HL-60 (cell line): ENCODE measurements around the gene DENND5A.

Source experiments
- DNase-seq, 2 experiments: peaks; one replicate each; pipeline ENCODE4 v3.0.0-alpha.2; 2010 to 2020; ENCODE audit warnings: low read depth in 1 of 2, low spot score in 1 of 2
- H3K27ac ChIP-seq: fragments of 250-450 bp; sonication (Bioruptor Pico); replicated peaks from 2 replicates; pipeline ENCODE4 v1.5.1; 2020; ENCODE audit warnings: mild to moderate bottlenecking, moderate library complexity
- H3K27me3 ChIP-seq: fragments of 250-450 bp; sonication (Bioruptor Pico); 2 replicates; pipeline ENCODE4 v1.5.1; 2021; ENCODE audit warnings: mild to moderate bottlenecking, moderate library complexity; ENCODE audit not compliant: insufficient read depth, poor library complexity, severe bottlenecking
- H3K4me3 ChIP-seq: replicated peaks from 2 replicates; pipeline ENCODE4 v1.5.1; 2011; ENCODE audit warnings: mild to moderate bottlenecking, control low read depth, low read length; ENCODE audit not compliant: insufficient read depth
- CTCF ChIP-seq: IDR thresholded peaks from one replicate; pipeline ENCODE4 v1.5.1; 2011; ENCODE audit warnings: low read length, control low read depth, inconsistent platforms; ENCODE audit not compliant: insufficient read depth
- GABPA ChIP-seq: IDR thresholded peaks from 2 replicates; pipeline ENCODE4 v1.6.1; 2012; ENCODE audit warnings: low read depth
- POLR2AphosphoS5 ChIP-seq: IDR thresholded peaks from 2 replicates; pipeline ENCODE4 v1.6.1; 2012; ENCODE audit warnings: low read depth
- REST ChIP-seq: IDR thresholded peaks from 2 replicates; pipeline ENCODE4 v1.6.1; 2012; ENCODE audit warnings: low read depth; ENCODE audit not compliant: insufficient replicate concordance
- SPI1 ChIP-seq: IDR thresholded peaks from 2 replicates; pipeline ENCODE4 v1.6.1; 2012; ENCODE audit warnings: low read depth, mild to moderate bottlenecking, borderline replicate concordance

Gene DENND5A

GRCh38 chr11:9176136-9176535 is 89.0 kb downstream of the DENND5A start:
- DNase-seq = no peak
- no peak overlapping the region for H3K27ac ChIP-seq
- no peak for TF ChIP-seq GABPA
- no peak for TF ChIP-seq POLR2AphosphoS5
- TF ChIP-seq REST = no peak
- no peak for TF ChIP-seq CTCF
- no peak for TF ChIP-seq SPI1
- H3K4me3 ChIP-seq = no peak overlapping the region
- no peaks in the 10 kb centered on the region for H3K27me3 ChIP-seq

GRCh38 chr11:9172389-9172788 is 92.8 kb downstream of the DENND5A start:
- TF ChIP-seq CTCF (no peak), SPI1 (no peak), GABPA (no peak), REST (no peak), POLR2AphosphoS5 (no peak)
- no peaks in the 10 kb centered on the region for H3K27me3 ChIP-seq
- H3K27ac ChIP-seq = no peak overlapping the region
- H3K4me3 ChIP-seq = no peak overlapping the region
- DNase-seq = no peak

GRCh38 chr11:9170450-9170849 is 94.7 kb downstream of the DENND5A start:
- DNase-seq = no peak
- Histone ChIP-seq H3K27me3 (no peaks in the 10 kb centered on the region), H3K4me3 (no peak overlapping the region), H3K27ac (no peak overlapping the region)
- no peak for TF ChIP-seq SPI1
- no peak for TF ChIP-seq POLR2AphosphoS5
- TF ChIP-seq GABPA = no peak
- no peak for TF ChIP-seq REST
- TF ChIP-seq CTCF = no peak
